ENCODE measurements around the gene TEKT3.

DNA sequence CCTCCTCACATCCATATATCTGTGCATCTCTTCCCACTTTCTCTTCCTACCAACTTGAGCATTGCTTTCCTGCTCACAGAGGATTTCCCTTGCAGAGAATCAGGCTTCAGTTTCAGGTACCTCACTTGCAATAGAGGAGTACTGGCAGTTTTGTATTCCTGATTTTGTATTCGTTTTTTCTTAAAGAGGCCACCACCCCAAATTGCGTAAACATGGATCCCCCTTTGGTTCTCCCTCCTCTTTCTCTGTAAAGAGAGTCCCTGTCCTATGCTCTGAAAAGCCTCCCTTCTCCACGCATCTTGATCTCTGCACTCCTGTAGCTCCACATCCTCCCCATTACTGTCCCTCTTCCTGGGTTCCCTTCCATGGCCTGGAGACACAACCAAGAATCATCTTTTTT is 32.2 kb downstream of the TEKT3 start:
- TF ChIP-seq, protein P1, sequence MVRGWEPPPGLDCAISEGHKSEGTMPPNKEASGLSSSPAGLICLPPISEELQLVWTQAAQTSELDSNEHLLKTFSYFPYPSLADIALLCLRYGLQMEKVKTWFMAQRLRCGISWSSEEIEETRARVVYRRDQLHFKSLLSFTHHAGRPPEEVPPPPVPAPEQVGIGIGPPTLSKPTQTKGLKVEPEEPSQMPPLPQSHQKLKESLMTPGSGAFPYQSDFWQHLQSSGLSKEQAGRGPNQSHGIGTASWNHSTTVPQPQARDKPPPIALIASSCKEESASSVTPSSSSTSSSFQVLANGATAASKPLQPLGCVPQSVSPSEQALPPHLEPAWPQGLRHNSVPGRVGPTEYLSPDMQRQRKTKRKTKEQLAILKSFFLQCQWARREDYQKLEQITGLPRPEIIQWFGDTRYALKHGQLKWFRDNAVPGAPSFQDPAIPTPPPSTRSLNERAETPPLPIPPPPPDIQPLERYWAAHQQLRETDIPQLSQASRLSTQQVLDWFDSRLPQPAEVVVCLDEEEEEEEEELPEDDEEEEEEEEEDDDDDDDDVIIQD (CRISPR knock-in tag; IDR thresholded peaks at IDR 0.05): no peak
- TF ChIP-seq, protein P2, sequence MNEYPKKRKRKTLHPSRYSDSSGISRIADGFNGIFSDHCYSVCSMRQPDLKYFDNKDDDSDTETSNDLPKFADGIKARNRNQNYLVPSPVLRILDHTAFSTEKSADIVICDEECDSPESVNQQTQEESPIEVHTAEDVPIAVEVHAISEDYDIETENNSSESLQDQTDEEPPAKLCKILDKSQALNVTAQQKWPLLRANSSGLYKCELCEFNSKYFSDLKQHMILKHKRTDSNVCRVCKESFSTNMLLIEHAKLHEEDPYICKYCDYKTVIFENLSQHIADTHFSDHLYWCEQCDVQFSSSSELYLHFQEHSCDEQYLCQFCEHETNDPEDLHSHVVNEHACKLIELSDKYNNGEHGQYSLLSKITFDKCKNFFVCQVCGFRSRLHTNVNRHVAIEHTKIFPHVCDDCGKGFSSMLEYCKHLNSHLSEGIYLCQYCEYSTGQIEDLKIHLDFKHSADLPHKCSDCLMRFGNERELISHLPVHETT (CRISPR knock-in tag; conservative IDR thresholded peaks at IDR 0.05 in 1 of 2, IDR thresholded peaks at IDR 0.05 in 1 of 2): no peak
- TF ChIP-seq, protein P3, sequence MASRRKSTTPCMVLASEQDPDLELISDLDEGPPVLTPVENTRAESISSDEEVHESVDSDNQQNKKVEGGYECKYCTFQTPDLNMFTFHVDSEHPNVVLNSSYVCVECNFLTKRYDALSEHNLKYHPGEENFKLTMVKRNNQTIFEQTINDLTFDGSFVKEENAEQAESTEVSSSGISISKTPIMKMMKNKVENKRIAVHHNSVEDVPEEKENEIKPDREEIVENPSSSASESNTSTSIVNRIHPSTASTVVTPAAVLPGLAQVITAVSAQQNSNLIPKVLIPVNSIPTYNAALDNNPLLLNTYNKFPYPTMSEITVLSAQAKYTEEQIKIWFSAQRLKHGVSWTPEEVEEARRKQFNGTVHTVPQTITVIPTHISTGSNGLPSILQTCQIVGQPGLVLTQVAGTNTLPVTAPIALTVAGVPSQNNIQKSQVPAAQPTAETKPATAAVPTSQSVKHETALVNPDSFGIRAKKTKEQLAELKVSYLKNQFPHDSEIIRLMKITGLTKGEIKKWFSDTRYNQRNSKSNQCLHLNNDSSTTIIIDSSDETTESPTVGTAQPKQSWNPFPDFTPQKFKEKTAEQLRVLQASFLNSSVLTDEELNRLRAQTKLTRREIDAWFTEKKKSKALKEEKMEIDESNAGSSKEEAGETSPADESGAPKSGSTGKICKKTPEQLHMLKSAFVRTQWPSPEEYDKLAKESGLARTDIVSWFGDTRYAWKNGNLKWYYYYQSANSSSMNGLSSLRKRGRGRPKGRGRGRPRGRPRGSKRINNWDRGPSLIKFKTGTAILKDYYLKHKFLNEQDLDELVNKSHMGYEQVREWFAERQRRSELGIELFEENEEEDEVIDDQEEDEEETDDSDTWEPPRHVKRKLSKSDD (conservative IDR thresholded peaks at IDR 0.05; ENCODE audit: low read length): no peak
- TF ChIP-seq TARDBP (IDR thresholded peaks at IDR 0.05): no peak
- no peak for TF ChIP-seq ZNF134 (CRISPR knock-in tag; conservative IDR thresholded peaks at IDR 0.05)
- TF ChIP-seq, protein P4, sequence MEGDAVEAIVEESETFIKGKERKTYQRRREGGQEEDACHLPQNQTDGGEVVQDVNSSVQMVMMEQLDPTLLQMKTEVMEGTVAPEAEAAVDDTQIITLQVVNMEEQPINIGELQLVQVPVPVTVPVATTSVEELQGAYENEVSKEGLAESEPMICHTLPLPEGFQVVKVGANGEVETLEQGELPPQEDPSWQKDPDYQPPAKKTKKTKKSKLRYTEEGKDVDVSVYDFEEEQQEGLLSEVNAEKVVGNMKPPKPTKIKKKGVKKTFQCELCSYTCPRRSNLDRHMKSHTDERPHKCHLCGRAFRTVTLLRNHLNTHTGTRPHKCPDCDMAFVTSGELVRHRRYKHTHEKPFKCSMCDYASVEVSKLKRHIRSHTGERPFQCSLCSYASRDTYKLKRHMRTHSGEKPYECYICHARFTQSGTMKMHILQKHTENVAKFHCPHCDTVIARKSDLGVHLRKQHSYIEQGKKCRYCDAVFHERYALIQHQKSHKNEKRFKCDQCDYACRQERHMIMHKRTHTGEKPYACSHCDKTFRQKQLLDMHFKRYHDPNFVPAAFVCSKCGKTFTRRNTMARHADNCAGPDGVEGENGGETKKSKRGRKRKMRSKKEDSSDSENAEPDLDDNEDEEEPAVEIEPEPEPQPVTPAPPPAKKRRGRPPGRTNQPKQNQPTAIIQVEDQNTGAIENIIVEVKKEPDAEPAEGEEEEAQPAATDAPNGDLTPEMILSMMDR (IDR thresholded peaks at IDR 0.05 in 2 of 3, conservative IDR thresholded peaks at IDR 0.05 in 1 of 3; ENCODE audit: insufficient read depth in 2 of 3, low read depth in 1 of 3, low read length in 3 of 3): no peak
- TF ChIP-seq, protein P5, sequence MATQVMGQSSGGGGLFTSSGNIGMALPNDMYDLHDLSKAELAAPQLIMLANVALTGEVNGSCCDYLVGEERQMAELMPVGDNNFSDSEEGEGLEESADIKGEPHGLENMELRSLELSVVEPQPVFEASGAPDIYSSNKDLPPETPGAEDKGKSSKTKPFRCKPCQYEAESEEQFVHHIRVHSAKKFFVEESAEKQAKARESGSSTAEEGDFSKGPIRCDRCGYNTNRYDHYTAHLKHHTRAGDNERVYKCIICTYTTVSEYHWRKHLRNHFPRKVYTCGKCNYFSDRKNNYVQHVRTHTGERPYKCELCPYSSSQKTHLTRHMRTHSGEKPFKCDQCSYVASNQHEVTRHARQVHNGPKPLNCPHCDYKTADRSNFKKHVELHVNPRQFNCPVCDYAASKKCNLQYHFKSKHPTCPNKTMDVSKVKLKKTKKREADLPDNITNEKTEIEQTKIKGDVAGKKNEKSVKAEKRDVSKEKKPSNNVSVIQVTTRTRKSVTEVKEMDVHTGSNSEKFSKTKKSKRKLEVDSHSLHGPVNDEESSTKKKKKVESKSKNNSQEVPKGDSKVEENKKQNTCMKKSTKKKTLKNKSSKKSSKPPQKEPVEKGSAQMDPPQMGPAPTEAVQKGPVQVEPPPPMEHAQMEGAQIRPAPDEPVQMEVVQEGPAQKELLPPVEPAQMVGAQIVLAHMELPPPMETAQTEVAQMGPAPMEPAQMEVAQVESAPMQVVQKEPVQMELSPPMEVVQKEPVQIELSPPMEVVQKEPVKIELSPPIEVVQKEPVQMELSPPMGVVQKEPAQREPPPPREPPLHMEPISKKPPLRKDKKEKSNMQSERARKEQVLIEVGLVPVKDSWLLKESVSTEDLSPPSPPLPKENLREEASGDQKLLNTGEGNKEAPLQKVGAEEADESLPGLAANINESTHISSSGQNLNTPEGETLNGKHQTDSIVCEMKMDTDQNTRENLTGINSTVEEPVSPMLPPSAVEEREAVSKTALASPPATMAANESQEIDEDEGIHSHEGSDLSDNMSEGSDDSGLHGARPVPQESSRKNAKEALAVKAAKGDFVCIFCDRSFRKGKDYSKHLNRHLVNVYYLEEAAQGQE (IDR thresholded peaks at IDR 0.05; ENCODE audit: borderline replicate concordance): no peak
- TF ChIP-seq, protein P5 (CRISPR knock-in tag; IDR thresholded peaks at IDR 0.05; ENCODE audit: low read depth): no peak
- TF ChIP-seq ZZZ3 (IDR thresholded peaks at IDR 0.05): no peak
- TF ChIP-seq NELFE (IDR thresholded peaks at IDR 0.05; ENCODE audit: insufficient read depth, insufficient read length): no peak
- no peak for TF ChIP-seq BDP1 (IDR thresholded peaks at IDR 0.05; ENCODE audit: insufficient read depth, insufficient read length)
- TF ChIP-seq MTF1 (CRISPR knock-in tag; IDR thresholded peaks at IDR 0.05; ENCODE audit: borderline replicate concordance): no peak
- TF ChIP-seq, protein P6, sequence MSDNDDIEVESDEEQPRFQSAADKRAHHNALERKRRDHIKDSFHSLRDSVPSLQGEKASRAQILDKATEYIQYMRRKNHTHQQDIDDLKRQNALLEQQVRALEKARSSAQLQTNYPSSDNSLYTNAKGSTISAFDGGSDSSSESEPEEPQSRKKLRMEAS (CRISPR knock-in tag; IDR thresholded peaks at IDR 0.05): no peak
- TF ChIP-seq TGIF2 (CRISPR knock-in tag; IDR thresholded peaks at IDR 0.05): no peak

Measured in K562 (cell line).